Activated effector memory CD4-positive, alpha-beta T cell treated with anti-CD3 and anti-CD28 coated beads, Interleukin-2, amount 50 U/mL, for 16 hours (primary cell): Measurements from ENCODE around the gene TRPC4AP.

Experiments
- DNase-seq: peaks from one replicate; pipeline ENCODE4 v3.0.0-alpha.2; 2020

Gene TRPC4AP

DNA sequence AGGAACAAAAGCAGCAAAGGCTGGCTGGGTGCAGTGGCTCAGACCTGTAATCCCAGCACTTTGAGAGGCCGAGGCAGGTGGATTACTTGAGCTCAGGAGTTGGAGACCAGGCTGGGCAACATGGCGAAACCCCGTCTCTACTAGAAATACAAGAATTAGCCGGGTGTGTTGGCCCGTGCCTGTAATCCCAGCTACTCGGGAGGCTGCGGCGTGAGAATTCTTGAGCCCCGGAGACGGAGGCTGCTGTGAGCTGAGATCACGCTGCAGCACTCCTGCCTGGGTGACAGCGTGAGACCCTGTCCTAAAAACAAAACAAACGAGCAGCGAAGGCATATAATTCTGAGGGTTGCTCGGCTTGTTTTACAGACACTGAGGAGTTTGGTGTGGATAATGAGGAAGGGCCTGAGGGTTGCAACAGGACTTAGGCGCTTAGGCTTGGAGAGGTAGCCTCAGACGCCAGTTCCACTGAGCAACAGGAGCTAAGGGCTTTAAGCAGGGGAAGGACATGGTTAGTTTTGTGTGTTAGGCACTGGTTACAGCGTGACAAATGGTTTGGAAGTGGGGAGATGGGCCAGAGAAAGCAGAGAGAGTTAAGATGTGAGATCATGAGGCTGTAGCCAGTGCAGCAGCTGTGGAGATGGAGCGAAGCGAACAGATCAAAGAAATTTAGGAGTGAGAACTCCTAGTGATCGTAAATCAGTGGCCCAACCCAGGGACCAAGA lies 135.7 kb downstream of the TRPC4AP start:
- peak; percentile 50 for DNase-seq

DNA sequence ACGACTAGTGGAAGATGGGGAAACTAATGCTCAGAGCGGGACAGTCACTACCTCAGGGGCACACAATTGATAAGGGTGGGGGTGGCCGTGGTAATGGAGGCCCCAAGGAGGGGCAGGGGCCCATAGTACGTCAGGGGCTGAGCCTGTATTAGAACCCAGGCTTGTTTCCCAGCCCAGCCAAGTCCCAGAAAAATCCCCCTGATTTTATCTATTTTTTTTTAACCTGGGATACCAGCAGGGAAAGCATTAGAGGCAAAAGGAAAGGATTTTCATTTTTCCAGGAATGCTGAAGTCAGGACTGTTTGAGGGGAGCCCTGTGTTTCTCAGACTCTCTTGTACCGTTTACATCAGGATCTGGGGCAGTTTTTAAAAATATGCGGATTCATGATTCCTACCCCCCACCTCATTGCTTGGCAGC lies 136.6 kb downstream of the TRPC4AP start:
- DNase-seq = peak; percentile 22

DNA sequence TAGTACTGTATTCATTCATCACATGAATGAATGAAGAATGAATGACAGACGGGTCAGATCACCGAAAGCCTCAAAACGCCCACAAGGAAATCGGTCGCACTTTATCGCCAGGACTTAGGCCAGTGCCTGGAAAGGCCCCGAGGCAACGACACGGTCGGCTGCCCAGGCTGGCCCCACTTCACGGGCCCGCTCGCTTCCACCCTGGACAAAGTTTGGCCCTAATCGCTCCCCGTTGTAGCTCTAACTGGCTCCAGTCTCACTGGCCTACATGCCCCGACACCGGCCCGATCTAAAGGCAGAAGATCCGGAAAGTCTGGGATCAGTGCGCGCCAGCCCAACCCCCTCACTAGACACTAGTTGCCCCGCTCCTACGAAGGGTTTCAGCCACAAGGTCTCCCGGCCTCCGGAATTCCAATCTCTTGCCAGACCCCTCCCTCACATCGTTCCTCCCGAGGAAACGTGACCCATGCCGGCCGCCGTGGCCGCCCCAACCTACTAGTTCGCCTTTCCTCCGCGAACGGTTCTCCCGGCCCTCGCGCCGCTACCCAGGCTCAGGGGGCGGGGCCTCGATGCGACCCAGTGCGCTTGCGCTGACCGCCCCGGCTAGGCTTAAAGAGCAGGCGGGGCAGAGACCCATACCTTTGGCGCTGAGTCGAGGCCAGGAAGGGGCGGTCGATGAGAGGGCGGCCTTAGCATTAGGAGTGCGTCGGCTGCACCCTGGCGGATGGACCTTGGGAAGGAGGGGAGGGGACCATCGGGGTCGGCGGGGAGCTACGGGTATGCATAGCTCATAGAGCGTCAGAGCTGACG lies 137.2 kb downstream of the TRPC4AP start, which contains the start of the genes GSS and MYH7B:
GSS (minus strand) TSS at position 576 of the 810 bp plus-strand sequence. CDS start 3,954 bp downstream, outside the sequence.
MYH7B (plus strand) TSS at position 638 of the 810 bp plus-strand sequence. CDS start 22,138 bp downstream, outside the sequence.
- DNase-seq = peak; percentile 99

DNA sequence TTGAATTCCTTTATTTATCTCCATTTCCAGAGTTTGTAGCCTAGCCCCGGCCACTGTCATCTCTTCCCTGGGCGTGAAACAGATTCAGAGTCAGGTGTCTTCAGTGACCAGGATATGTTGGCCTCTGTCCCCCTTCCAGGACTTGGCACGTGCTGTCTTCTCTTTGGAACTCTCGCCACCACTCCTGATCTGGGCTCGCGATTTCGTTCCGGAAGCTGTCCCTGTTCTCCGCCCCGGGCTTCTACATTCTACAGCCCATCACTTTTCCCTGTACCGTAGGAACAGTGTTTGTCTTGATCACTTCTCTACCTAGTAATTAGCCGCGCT lies 137.7 kb downstream of the TRPC4AP start:
- DNase-seq = peak; percentile 58

DNA sequence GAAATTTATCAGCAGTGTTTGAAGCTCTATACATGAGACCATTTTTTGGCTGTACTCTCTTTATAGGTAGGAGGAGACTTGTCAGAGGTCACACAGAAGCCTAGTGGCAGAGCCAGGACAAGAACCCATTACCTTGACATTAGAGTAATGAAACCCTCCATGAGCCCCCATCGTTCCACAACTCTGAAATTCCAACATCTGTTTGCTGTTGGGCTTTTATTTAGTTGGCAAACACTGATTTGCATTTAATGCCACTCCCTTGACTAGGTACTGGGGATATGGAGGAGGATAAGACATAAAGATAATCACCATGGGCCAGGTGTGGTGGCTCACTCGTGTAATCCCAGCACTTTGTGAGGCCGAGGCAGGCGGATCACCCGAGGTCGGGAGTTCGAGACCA lies 138.6 kb downstream of the TRPC4AP start:
- no peak for DNase-seq

DNA sequence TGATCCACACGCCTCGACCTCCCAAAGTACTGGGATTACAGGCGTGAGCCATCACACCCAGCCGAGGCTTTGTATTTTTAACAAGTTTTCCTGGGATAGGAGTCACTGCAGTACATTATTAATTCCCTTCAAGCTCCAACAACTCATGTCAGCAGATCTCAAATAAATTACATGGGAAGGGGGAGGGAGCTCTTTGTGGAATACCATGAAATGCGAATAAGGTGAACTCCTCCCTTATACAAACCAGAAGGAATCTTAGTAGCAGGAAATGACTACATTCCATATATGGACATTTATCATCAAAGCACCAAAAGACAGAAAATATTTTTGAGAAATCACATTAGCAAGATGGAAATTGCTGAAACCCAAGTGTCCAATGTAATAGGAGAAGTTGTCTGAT lies 139.9 kb downstream of the TRPC4AP start:
- DNase-seq = peak; percentile 14
